ENCODE results near the gene CRY1. TPM values are rescaled to one million over a fixed set of nuclear protein-coding genes. Genes with fewer than 3 reads are reported as not detected.

CRY1 gene
- total RNA-seq, 1 experiment from 2014 or later: 43.8 TPM

DNA sequence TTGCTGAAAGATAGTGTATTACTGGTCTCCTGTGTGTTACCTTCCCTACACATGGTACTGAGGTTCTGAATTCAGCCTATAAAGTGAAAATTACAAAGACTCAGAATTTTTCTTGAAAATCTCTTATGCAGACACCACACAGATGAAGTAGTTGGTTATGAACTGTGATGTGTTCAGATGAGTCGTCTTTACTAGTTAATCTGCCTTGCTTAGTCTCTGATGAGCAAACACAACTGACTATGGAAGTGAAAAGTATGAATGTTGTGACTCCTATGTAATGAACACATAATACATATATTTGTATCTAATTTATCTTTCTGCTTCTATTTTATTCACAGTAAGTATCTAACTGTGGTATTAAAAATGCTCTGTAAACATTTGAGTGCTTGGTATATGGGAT is 111.1 kb downstream of the CRY1 start:
- no TSS peak for BruUV-seq (replicated peaks)
- ATAC-seq (no peak), DNase-seq (ENCODE audit: low read depth, low spot score) (no peak)
- no peaks in the 10 kb centered on the region for H3K9me3 ChIP-seq (ENCODE audit: control insufficient read depth, insufficient read depth, low read depth, low read length)
- H3K36me3 ChIP-seq (ENCODE audit: control insufficient read depth, insufficient read depth, low read length): no peaks in the 10 kb centered on the region; the same call in 1 of the 2 replicates
- in situ Hi-C loops (cut with HindIII; ENCODE audit: low pct_unique_long_range_greater_than_20kb, low sequenced_read_pairs): no loop called here
- ChIA-PET POLR2A (no interaction called here), CTCF (no interaction called here)
- no peak overlapping the region for H3K27ac ChIP-seq (ENCODE audit: low read length)
- H3K4me3 ChIP-seq (ENCODE audit: low read depth in 2 of 2, low read length in 2 of 2): no peak overlapping the region
- intact Hi-C loops (cut with micrococcal nuclease; ENCODE audit: unreplicated experiment): no loop called here
- TF ChIP-seq TCF7L2 (IDR thresholded peaks at IDR 0.05; ENCODE audit: low read depth, low read length): no peak
- TF ChIP-seq, protein P1, sequence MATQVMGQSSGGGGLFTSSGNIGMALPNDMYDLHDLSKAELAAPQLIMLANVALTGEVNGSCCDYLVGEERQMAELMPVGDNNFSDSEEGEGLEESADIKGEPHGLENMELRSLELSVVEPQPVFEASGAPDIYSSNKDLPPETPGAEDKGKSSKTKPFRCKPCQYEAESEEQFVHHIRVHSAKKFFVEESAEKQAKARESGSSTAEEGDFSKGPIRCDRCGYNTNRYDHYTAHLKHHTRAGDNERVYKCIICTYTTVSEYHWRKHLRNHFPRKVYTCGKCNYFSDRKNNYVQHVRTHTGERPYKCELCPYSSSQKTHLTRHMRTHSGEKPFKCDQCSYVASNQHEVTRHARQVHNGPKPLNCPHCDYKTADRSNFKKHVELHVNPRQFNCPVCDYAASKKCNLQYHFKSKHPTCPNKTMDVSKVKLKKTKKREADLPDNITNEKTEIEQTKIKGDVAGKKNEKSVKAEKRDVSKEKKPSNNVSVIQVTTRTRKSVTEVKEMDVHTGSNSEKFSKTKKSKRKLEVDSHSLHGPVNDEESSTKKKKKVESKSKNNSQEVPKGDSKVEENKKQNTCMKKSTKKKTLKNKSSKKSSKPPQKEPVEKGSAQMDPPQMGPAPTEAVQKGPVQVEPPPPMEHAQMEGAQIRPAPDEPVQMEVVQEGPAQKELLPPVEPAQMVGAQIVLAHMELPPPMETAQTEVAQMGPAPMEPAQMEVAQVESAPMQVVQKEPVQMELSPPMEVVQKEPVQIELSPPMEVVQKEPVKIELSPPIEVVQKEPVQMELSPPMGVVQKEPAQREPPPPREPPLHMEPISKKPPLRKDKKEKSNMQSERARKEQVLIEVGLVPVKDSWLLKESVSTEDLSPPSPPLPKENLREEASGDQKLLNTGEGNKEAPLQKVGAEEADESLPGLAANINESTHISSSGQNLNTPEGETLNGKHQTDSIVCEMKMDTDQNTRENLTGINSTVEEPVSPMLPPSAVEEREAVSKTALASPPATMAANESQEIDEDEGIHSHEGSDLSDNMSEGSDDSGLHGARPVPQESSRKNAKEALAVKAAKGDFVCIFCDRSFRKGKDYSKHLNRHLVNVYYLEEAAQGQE (IDR thresholded peaks at IDR 0.05; ENCODE audit: insufficient read depth in 1 of 2, low read depth in 2 of 2, low read length in 1 of 2): no peak
- TF ChIP-seq SIN3A (IDR thresholded peaks at IDR 0.05; ENCODE audit: borderline replicate concordance, insufficient read depth, low read depth, low read length): no peak
- no peak for TF ChIP-seq POLR2AphosphoS5 (IDR thresholded peaks at IDR 0.05; ENCODE audit: low read depth, low read length)
- TF ChIP-seq, protein P2, sequence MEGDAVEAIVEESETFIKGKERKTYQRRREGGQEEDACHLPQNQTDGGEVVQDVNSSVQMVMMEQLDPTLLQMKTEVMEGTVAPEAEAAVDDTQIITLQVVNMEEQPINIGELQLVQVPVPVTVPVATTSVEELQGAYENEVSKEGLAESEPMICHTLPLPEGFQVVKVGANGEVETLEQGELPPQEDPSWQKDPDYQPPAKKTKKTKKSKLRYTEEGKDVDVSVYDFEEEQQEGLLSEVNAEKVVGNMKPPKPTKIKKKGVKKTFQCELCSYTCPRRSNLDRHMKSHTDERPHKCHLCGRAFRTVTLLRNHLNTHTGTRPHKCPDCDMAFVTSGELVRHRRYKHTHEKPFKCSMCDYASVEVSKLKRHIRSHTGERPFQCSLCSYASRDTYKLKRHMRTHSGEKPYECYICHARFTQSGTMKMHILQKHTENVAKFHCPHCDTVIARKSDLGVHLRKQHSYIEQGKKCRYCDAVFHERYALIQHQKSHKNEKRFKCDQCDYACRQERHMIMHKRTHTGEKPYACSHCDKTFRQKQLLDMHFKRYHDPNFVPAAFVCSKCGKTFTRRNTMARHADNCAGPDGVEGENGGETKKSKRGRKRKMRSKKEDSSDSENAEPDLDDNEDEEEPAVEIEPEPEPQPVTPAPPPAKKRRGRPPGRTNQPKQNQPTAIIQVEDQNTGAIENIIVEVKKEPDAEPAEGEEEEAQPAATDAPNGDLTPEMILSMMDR (IDR thresholded peaks at IDR 0.05): no peak
- H3K27me3 ChIP-seq (ENCODE audit: control insufficient read depth, insufficient read depth, low read length): no peaks in the 10 kb centered on the region
- peaks cover 6% of the 10 kb centered on the region for H3K4me1 ChIP-seq (ENCODE audit: control insufficient read depth, insufficient read depth, low read length)

DNA sequence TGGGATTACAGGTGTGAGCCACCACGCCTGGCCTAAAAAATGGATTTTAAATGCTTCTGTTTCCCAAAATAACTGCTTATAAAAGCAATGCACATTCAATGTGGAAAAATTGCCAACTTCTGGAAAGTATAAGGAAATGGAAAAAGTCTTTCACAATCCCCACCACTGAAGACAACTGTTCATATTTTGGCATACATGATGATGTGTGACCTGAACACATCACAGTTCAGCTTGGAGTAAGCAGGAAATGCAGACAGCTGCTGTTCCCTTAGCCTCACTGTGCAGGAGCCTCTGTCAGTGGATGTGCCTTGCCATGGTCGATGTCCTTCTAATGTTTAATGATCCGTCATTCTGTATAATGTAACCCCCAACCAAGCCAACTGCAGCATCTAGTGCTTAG is 111.6 kb downstream of the CRY1 start:
- ChIA-PET POLR2A (no interaction called here), CTCF (no interaction called here)
- no peaks in the 10 kb centered on the region for H3K9me3 ChIP-seq (ENCODE audit: control insufficient read depth, insufficient read depth, low read depth, low read length)
- in situ Hi-C loops (cut with HindIII; ENCODE audit: low pct_unique_long_range_greater_than_20kb, low sequenced_read_pairs) (no loop called here), intact Hi-C loops (cut with micrococcal nuclease; ENCODE audit: unreplicated experiment) (no loop called here)
- no peak for ATAC-seq
- H3K27ac ChIP-seq (ENCODE audit: low read length): no peak overlapping the region
- BruUV-seq (replicated peaks): no TSS peak
- TF ChIP-seq, protein P1 (IDR thresholded peaks at IDR 0.05; ENCODE audit: insufficient read depth in 1 of 2, low read depth in 2 of 2, low read length in 1 of 2): no peak
- TF ChIP-seq, protein P2 (IDR thresholded peaks at IDR 0.05): no peak
- TF ChIP-seq TCF7L2 (IDR thresholded peaks at IDR 0.05; ENCODE audit: low read depth, low read length) (no peak), SIN3A (IDR thresholded peaks at IDR 0.05; ENCODE audit: borderline replicate concordance, insufficient read depth, low read depth, low read length) (no peak)
- H3K36me3 ChIP-seq (ENCODE audit: control insufficient read depth, insufficient read depth, low read length): no peaks in the 10 kb centered on the region; the same call in 1 of the 2 replicates
- H3K4me1 ChIP-seq (ENCODE audit: control insufficient read depth, insufficient read depth, low read length): peaks cover 6% of the 10 kb centered on the region
- no peak for DNase-seq (ENCODE audit: low read depth, low spot score)
- no peak overlapping the region for H3K4me3 ChIP-seq (ENCODE audit: low read depth in 2 of 2, low read length in 2 of 2)
- no peaks in the 10 kb centered on the region for H3K27me3 ChIP-seq (ENCODE audit: control insufficient read depth, insufficient read depth, low read length)
